DND-41 (cell line): ENCODE data around the gene GPR183.

Experiments
- ATAC-seq: fragments of 200-7000 bp; cut with Tn5 transposase; 3 replicates; pipeline ENCODE4 v1.9.1; 2021; ENCODE audit warnings: low read depth; ENCODE audit not compliant: insufficient read depth
- DNase-seq: peaks from one replicate; pipeline ENCODE4 v3.0.0-alpha.2; 2020
- H2AFZ ChIP-seq: 2 replicates; pipeline ENCODE4 v1.6.0; 2012; ENCODE audit warnings: low read depth, low read length
- H3K27ac ChIP-seq: 2 replicates; pipeline ENCODE4 v1.5.1; 2012; ENCODE audit warnings: low read length, inconsistent platforms
- H3K27me3 ChIP-seq: fragments of 200-600 bp; sonication (generic); 2 replicates; pipeline ENCODE4 v1.6.0; 2012; ENCODE audit warnings: low read length, mild to moderate bottlenecking, inconsistent platforms; ENCODE audit not compliant: insufficient read depth, poor library complexity
- H3K36me3 ChIP-seq: 2 replicates; pipeline ENCODE4 v1.5.1; 2012; ENCODE audit warnings: low read length, inconsistent platforms; ENCODE audit not compliant: insufficient read depth
- H3K4me1 ChIP-seq: 2 replicates; pipeline ENCODE4 v1.5.1; 2012; ENCODE audit warnings: mild to moderate bottlenecking, low read length; ENCODE audit not compliant: insufficient read depth
- H3K4me2 ChIP-seq: 2 replicates; pipeline ENCODE4 v1.6.0; 2012; ENCODE audit warnings: mild to moderate bottlenecking, moderate library complexity, low read length, inconsistent platforms; ENCODE audit not compliant: insufficient read depth
- H3K4me3 ChIP-seq, 2 experiments: fragments of 200-600 bp in 1 of 2; shearing (Covaris generic) in 1 of 2; 2 replicates each; pipeline ENCODE4 v1.5.1; 2012 to 2016; ENCODE audit warnings: inconsistent platforms in 2 of 2, low read length in 2 of 2, mild to moderate bottlenecking in 2 of 2, low read depth in 1 of 2, moderate library complexity in 1 of 2
- H3K79me2 ChIP-seq: 2 replicates; pipeline ENCODE4 v1.6.0; 2012; ENCODE audit warnings: low read length, inconsistent platforms; ENCODE audit not compliant: insufficient read depth
- H3K9ac ChIP-seq: 2 replicates; pipeline ENCODE4 v1.6.0; 2012; ENCODE audit warnings: low read depth, mild to moderate bottlenecking, inconsistent platforms, low read length, moderate library complexity
- H3K9me3 ChIP-seq: 2 replicates; pipeline ENCODE4 v1.5.1; 2012; ENCODE audit warnings: low read length, moderate library complexity, mild to moderate bottlenecking, inconsistent platforms; ENCODE audit not compliant: insufficient read depth, severe bottlenecking
- H4K20me1 ChIP-seq: 2 replicates; pipeline ENCODE4 v1.6.0; 2012; ENCODE audit warnings: low read length; ENCODE audit not compliant: insufficient read depth
- CTCF ChIP-seq: IDR thresholded peaks from 2 replicates; pipeline ENCODE4 v1.5.1; 2012; ENCODE audit warnings: borderline replicate concordance, low read length, moderate library complexity, mild to moderate bottlenecking; ENCODE audit not compliant: poor library complexity, severe bottlenecking; ENCODE audit errors: extremely low read depth
- EZH2 ChIP-seq: IDR thresholded peaks from 3 replicates; pipeline ENCODE4 v1.6.1; 2012; ENCODE audit warnings: borderline replicate concordance, low read depth, mild to moderate bottlenecking, moderate library complexity, low read length, inconsistent platforms; ENCODE audit not compliant: severe bottlenecking

GPR183 gene

GRCh38 chr13:99350191-99350590 lies 43.0 kb upstream of the GPR183 start:
- Histone ChIP-seq H3K36me3 (peaks cover 80% of the 10 kb centered on the region), H2AFZ (no peak overlapping the region), H3K4me2 (no peak overlapping the region), H3K27me3 (no peaks in the 10 kb centered on the region), H3K4me3 (no peak overlapping the region), H3K27ac (no peak overlapping the region), H4K20me1 (peaks cover 12% of the 10 kb centered on the region), H3K79me2 (no peaks in the 10 kb centered on the region), H3K4me1 (no peaks in the 10 kb centered on the region), H3K9ac (no peak overlapping the region), H3K9me3 (no peaks in the 10 kb centered on the region)
- no peak for TF ChIP-seq EZH2
- TF ChIP-seq CTCF: no peak
- DNase-seq: no peak
- no peak for ATAC-seq

- Histone ChIP-seq H4K20me1 (peaks cover 8% of the 10 kb centered on the region; the same call in 1 of the 2 replicates), H3K36me3 (peaks cover 86% of the 10 kb centered on the region), H3K79me2 (no peaks in the 10 kb centered on the region), H2AFZ (no peak overlapping the region), H3K4me3 (no peak overlapping the region), H3K9me3 (no peaks in the 10 kb centered on the region), H3K4me1 (no peaks in the 10 kb centered on the region), H3K9ac (no peak overlapping the region), H3K27me3 (no peaks in the 10 kb centered on the region), H3K27ac (no peak overlapping the region), H3K4me2 (no peak overlapping the region)
- no peak for DNase-seq
- ATAC-seq: no peak
- no peak for TF ChIP-seq EZH2
- TF ChIP-seq CTCF: no peak
Measured at GRCh38 chr13:99347911-99348451, 40.8 kb upstream of the GPR183 start.

- Histone ChIP-seq H3K4me1 (no peaks in the 10 kb centered on the region), H3K27me3 (no peaks in the 10 kb centered on the region), H3K9ac (no peak overlapping the region), H3K4me3 (no peak overlapping the region), H4K20me1 (peaks cover 8% of the 10 kb centered on the region; the same call in 1 of the 2 replicates), H3K79me2 (no peaks in the 10 kb centered on the region), H3K36me3 (peaks cover 87% of the 10 kb centered on the region), H3K27ac (no peak overlapping the region), H3K4me2 (no peak overlapping the region), H2AFZ (no peak overlapping the region), H3K9me3 (no peaks in the 10 kb centered on the region)
- TF ChIP-seq EZH2: no peak
- no peak for TF ChIP-seq CTCF
- ATAC-seq: no peak
- no peak for DNase-seq
Measured at GRCh38 chr13:99347335-99347878, 40.2 kb upstream of the GPR183 start.
